ENCODE measurements around the gene COQ2.
"Not testable (repeated sequence)": the region's sequence is repeated elsewhere in the genome, so short reads cannot be mapped to it uniquely, and the experiment has no call there.

The COQ2 gene, protein sequence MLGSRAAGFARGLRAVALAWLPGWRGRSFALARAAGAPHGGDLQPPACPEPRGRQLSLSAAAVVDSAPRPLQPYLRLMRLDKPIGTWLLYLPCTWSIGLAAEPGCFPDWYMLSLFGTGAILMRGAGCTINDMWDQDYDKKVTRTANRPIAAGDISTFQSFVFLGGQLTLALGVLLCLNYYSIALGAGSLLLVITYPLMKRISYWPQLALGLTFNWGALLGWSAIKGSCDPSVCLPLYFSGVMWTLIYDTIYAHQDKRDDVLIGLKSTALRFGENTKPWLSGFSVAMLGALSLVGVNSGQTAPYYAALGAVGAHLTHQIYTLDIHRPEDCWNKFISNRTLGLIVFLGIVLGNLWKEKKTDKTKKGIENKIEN

DNA sequence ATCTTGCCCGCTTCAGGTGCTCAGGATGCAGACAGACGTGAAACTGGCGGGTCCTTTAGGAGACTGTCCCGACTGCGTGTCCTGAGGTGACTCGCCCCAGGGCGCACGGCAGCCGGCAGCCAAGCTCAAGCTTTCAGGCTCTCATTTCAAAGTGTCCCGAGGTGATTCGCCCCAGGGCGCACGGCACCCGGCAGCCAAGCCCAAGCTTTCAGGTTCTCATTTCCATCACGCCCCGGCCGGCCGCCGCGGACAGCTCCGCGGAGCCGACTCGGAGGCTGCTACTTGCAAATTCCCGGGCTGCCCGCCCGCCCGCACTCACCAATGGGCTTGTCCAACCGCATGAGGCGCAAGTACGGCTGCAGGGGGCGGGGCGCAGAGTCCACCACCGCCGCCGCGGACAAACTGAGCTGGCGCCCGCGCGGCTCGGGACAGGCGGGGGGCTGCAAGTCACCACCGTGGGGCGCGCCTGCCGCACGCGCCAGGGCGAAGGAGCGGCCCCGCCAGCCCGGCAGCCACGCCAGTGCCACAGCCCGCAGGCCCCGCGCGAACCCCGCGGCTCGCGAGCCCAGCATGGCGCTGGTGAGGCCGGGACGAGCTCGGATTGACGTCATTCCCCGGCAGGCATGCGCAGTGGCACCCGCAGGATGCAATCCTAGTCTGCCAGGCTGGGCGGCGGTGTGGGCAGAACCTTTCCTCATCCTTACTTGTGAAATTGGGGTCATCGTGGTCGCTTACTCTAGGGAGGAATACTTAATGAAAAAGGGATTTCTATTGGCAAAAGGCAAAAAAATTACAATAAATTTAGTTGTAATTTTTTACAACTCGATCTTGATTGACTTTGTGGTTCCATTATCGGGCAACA, at the start of gene COQ2:
Gene COQ2, minus strand, starts transcription at position 606 of the 862 bp plus-strand sequence. Its CDS starts 34 bp downstream, at position 572.
- peak; percentile 93 for DNase-seq

DNA sequence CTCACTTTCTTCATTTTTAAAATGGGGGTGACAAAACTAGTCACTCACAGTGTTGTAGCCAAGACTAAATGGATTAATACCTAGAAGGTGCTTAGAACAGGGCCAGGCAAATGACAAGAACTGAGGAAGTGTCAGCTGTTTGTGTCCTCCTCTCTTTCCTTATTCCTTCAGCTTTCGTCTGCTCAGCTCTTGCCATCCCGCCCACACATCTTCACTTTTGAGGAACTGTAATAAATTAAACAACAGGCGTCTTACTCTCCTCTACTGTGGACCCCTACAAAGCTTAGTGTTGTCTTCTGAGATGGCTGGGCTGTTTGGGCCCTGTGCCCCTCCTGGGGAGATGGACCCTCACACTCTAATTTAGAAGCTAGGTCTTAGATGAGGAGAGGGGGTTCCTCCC, 47.4 kb upstream of the COQ2 start:
- no peak for DNase-seq

DNA sequence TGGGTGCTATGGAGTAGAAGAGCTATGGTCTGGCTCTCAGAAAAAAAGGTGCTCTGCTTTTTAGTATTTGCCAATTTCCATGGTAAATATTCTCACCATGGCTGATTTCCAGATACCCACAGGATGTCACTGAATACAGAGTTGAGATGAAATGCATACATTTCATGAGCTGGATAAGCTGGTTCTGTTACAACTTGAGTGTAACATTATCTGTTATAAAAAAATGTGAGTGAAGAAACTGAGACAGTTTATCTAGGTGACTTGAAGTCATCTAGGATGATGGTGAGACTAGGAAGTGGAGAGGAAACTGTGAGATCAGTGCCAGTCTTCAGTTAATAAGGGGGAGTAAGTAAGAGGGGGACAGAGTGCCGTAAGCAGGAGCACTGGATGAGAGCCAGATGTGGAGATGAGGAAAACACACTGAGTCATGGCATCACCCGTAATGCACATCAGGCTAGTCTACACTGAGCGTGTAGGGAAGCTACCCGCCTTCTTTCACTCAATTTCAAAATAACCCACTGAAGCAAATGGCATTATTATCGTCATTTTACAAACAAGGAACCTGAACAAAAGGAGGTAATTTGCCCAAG, 45.0 kb upstream of the COQ2 start:
- peak; percentile 29 for DNase-seq

DNA sequence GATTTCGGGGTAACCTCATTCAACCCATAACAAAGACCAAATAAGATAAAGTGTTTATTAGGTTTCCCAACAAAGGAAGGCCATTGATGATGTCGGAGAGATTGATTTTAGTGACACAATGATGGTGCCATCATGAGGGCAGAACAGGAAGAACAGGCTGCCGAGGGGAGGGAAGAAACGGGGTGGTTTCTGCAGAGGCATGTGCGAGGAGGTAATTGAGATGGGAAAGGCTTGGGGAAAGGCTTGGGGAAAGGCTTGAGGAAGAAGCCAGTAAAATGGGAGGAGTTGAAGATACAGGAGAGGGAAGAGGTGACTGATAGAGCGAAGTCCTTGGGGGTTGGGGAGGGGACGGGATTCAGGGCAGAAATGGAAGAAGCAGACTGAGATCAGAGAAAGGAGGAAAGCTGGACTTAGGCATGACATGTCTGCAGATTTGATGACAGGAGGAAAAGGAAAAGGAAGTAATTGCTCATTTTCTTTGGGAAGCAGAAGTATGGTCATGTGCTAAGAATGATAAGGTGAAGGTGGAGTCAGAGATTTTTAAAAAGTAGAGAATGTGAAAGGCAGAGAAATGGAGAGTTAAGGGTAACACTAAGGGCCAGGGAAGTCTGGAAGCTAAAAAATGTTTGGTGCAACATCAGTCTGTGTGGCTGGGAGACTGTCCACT, 44.1 kb upstream of the COQ2 start:
- DNase-seq: peak; percentile 4

DNA sequence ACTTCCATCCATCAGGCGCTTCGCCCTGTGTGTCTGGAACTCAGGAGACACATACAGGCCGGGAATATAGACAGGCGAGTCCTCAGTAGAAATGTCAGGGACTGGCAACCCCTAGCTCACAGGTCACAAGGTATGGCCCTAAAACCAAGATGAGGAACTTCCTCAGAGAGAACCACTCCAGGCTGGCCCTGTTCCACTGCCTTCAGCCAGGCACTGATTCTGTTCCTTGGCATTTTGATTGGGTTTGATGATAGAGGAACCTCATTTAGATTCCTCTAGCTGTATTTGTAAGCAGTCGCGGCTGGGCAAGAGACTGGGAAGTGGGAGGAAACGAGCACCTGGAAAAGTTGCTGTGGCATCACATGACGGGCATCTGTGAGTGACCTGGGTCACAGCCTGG, 41.9 kb upstream of the COQ2 start:
- no peak for DNase-seq

DNA sequence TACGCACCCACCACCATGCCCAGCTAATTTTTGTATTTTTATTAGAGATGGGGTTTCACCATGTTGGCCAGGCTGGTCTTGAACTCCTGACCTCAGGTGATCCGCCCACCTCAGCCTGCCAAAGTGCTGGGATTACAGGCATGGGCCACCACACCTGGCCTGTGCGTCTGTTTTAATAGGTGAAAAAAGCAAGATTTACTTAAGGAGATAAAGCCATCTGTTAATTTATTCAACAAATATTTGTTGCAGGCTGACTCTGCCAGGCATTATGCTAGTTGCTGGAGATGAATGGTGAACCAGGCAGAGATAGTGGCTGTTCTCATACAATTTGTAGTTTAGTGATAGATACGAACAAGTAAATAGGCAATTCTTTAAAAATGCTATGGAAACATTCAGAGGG, 40.7 kb upstream of the COQ2 start:
- DNase-seq: not testable (repeated sequence)

DNA sequence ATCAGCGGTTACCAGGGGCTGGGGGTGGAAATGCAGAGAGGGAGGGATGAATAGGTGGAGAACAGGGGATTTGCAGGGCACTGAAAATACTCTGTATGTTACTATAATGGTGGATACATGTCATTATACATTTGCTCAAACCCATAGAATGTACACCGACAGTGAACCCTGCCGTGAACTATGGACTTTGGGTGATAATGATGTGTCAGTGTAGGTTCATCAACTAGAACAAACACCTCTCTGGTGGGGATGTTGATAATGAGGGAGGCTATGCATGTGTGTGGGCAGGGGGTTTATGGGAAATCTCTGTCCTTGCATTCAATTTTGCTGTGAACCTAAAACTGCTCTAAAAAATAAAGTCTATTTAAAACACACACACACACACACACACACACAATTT, 38.5 kb upstream of the COQ2 start:
- DNase-seq: no peak

DNA sequence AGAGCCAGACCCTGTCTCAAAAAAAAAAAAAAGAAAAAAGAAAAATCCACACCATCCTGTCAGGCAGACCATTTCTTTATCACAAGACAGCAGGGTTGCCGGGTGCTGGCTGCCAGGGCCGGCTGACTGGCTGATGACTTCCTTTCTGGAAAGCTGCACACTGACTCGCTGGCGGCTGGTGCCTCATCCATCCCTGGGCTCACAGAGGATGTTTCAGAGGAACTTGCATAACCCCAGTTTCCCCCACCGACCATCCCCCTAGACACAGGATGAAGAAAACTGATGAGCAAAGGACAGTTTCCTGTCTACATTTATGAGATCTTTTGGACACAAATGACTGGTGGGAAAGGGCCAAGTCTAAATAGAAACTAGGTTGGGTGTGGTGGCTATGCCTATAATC, 36.0 kb upstream of the COQ2 start:
- peak; percentile 74 for DNase-seq

DNA sequence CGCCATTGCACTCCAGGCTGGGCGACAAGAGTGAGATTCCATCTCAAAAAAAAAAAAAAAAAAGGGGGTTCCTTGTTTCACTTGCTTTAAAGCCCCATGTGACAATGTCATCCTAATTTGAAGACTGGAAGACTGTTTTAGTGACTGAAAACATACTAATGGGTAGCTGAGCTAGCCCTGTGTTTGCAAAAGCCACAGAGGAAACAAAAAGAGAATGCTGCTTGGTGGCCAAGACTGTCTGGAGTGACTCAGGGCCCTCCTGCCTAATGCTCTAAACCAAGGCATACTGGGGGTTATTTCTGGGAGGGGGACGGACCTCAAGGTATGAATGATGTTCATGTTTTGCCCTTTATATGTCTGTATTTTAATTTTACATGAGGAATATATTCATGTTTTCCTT, 34.1 kb upstream of the COQ2 start:
- no peak for DNase-seq

DNA sequence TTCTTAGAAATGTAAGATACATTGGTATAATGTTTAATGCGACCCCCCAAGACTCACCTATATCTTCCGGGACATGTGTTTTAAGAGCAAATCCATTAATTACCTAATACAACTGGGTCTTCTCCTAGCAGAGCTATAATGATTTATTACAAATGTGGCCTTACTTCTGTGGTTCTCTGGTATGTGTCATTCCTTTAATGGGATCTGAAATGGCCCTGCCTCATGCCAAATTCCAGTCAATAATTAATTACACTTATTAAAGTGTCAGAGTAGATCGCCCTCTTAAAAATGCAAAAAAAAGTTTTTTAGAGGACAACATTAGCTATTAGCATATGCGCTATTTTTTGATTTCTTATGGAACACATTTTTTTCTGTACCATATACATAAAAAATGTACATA, 33.1 kb upstream of the COQ2 start:
- no peak for DNase-seq

DNA sequence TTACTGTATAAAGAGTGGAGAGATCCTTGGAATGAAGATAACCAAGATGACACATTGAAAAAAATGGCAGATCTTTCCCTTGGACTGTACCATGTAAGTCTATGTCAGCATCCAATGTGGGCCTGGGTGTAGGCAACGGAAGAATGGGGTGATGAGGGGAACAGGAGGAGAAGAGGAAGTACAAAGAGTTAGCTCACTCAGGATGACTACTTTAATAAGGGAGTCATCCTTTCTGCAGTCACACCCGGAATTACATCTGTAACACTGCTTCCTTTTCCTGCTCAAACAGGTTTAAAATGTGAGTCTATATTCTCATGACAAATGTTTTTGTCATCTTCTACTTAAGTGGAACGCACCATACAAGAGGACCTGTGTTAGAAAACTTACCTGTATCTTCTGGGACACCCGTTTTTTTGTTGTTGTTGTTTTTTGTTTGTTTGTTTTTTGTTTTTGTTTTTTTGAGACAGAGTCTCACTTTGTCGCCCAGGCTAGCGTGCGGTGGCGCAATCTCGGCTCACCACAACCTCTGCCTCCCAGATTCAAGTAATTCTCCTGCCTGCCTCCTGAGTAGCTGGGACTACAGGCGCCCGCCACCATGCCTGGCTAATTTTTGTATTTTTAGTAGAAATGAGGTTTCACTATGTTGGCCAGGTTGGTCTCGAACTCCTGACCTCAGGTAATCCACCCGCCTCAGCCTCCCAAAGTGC, 32.0 kb upstream of the COQ2 start:
- DNase-seq: no peak

DNA sequence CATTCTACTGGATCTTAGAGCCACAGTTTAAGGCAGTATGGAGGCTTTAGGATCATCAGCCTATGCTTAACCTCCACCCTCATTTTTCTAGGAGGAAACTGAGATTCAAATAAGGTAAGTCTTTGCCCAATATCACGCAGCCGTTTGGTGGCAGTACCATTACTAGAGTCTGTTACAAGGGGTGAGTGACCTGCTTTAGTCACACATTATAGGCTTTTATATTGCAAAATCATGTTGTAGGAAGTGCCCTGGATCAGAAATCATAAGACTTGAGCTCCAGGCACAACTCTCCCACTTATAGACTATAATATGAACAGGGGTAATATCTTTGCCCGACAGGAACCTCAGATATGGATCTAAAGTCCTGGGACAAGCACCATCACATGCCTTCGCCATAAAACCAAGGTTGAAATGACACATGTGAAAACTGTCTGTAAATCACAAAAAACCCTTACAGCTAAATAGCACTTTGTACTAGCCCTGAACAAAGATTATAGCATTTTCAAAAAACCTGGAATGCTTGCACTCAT, 30.8 kb upstream of the COQ2 start:
- DNase-seq: no peak

DNA sequence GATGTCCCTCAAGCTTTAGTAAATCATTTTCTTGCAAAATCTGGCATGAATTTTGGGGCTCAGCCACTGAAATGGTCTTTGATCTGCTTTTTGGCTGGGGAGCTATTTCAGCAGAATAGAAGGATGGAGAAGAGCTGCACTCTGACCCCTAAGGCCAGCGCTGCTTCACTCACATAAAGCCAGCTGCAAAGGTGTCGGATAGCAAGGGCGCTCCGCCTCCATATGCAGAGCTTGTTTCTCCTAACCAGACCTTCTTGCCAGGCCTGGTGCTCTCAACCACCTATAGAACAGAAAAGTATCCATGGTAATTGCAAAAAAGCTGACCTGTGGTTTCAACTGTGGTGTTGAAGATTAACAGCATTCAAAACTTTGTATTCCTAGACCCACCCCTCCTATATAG, 24.1 kb upstream of the COQ2 start:
- no peak for DNase-seq

DNA sequence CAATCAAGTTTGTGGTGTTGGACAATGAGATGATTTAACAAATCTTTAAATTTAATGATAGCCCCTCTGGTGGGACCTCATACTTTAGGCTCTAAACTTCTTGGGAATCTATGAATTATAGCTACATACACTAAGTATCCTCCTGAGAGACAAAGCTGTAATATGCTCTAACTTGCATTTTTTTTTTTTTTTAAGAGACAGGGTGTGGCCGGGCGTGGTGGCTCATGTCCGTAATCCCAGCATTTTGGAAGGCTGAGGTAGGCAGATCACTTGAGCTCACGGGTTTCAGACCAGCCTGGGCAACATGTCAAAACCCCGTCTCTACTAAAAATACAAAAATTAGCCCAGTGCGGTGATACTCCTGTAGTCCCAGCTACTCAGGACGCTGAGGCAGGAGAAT, 23.3 kb upstream of the COQ2 start:
- no peak for DNase-seq

DNA sequence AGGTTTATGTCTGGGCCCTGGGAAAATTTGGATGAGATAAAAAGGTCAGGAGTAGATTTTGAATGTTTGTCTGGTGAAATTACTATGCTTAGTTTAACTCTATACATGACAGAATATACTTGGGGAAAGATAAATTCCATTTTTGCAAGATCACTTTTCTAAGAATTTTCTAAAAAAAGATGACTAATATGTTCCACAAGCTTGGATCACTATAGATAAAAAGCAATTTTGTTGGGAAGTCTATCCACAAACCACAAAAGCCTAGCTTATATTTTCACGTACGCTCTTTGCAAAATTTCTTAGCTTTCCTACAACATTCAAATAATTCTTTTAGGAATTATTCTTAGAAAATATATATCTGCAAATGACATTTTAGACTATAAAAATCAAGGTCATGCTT, 20.6 kb upstream of the COQ2 start:
- peak; percentile 19 for DNase-seq

DNA sequence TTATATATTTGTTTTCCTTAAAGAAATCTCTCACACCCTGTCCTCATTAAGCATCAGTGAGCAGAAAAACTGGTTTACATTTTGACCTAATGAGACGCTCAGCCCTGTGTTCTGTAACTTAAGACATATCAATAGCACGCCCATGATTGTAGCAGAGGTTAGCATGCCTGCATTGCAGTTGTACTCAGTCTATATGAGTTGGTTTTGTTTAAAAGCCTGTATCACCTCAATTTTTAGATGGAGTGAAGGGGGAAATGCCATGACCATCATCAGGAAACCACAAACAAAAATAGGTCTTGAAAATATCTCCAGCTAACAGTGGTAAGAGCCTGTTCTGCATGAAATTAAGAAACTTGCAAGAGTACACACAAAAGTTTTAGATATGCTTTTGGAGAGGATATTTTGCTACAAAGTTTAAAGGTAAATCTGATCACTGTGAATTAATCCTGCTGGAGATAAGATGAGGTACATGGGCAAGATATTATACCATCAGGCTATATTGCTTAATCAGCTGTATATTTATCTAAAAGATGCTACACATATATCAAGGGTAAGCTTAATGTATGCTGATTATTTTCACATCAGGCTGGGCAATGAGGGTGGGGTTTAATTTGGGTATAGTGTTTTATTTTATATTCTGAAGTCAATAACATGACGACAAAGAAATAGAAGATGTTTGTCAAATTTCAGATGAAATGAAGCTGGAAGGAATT, 13.1 kb upstream of the COQ2 start:
- no peak for DNase-seq

DNA sequence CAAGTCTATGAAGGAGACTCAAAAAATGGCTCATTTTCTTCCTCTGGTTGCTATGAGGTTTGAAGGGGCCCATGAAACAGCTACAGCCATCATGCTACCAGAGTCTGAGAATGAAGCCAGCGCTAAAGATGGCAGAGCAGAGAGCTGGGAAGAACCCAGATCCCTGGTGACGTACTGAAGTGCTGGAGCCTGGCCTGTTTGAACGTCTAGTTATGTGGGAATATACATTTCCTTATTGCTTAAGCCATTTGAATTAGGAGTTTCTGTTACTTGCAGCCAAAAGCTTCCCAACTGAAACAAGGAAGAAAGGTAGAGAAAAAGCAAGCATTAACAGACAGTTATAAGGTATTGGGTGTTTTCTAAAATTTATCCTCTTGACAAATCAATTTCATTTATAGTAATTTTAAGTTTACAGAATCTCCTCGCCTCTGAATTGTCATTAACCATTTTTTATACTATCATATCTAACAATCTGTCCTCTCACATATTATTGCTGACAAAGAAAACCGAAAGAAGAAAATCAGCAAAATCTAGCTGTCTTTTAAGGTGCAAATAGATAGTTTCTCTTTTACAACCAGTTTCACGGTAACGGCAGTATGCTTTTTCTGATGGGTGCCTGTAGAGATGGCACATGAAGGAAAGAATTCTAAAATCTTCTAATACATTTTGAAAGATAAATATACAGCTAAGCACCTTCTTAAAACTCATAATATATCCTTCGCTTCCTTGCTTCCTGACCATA, 8.9 kb upstream of the COQ2 start:
- no peak for DNase-seq

DNA sequence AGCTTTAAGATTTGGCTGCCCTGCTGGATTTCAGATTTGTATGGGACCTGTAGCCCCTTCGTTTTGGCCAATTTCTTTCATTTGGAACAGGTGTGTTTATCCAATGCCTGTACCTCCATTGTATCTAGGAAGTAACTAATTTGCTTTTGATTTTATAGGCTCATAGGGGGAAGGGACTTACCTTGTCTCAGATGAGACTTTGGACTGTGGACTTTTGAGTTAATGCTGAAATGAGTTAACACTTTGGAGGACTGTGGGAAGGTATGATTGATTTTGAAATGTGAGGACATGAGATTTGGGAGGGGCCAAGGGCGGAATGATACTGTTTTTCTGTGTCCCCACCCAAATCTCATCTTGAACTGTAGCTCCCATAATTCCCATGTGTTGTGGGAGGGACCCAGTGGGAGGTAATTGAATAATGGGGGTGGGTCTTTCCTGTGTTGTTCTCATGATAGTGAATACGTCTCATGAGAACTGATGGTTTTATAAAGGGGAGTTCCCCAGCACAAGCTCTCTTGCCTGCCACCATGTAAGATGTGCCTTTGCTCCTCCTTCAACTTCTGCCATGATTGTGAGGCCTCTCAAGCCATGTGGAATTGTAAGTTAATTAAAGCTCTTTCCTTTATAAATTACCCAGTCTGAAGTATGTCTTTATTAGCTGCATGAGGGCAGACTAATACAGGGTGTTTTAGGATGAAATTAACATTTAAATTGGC, 5.6 kb upstream of the COQ2 start:
- DNase-seq: not testable (repeated sequence)

DNA sequence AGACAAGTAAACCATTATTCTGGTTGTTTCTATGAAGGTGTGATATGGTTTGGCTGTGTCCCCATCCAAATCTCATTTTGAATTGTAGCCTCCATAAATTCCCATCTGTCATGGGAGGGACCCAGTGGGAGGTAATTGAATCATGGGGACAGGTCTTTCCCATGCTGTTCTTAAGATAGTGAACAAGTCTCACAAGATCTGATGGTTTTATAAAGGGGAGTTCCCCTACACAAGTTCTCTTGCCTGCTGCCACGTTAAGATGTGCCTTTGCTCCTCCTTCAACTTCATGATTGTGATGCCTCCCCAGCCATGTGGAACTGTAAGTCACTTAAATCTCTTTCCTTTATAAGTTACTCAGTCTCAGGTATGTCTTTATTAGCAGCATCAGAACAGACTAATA, 3.8 kb upstream of the COQ2 start:
- not testable (repeated sequence) for DNase-seq

DNA sequence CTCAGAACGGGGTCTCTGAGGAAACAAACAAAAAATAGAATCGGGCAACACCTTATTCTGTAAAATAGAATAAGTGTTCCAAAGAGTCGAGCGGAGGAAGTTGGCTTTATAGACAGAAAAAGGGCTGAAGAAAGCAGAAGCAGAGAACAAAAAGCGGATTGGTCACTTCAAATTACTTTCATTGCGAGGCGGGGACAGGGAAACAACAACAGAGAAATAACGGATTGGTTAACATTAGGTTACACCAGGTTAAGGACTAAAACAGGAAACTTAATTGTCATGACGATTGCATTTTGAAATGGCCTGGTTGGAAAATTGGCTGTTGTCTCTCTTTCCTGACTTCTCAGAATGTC, 433 bp upstream of the COQ2 start:
- peak; percentile 32 for DNase-seq
